H1 (cell line): ENCODE data around the gene ACTL8. TPM values are rescaled to one million over a fixed set of nuclear protein-coding genes. Genes with fewer than 3 reads are reported as not detected.

Experiments used
- CTCF ChIA-PET: fragments of 300-600 bp; sonication (Branson Sonifier 250); formaldehyde crosslinking; loops from one replicate; lab custom pipeline; 2021; ENCODE audit not compliant: partially characterized antibody; lab: Charles Lee
- POLR2A ChIA-PET: fragments of 300-600 bp; sonication (Branson Sonifier 250); formaldehyde crosslinking; loops from one replicate; lab custom pipeline; 2021; ENCODE audit warnings: inconsistent platforms; ENCODE audit not compliant: partially characterized antibody; lab: Charles Lee
- DNase-seq, 2 experiments: peaks; one replicate each; pipeline versions ENCODE4 v3.0.0 to v3.0.0-alpha.2; 2010 to 2022; ENCODE audit warnings: low spot score in 2 of 2, low read depth in 1 of 2, mixed read lengths in 1 of 2
- FAIRE-seq: peaks from 2 replicates; lab custom pipeline; 2011; peaks lifted over from hg19 to GRCh38; lab: Jason Lieb, UNC
- H2AFZ ChIP-seq: 2 replicates; pipeline ENCODE4 v1.8.1; 2012; ENCODE audit warnings: low read length, inconsistent platforms
- H2AK5ac ChIP-seq: 2 replicates; pipeline ENCODE4 v1.6.1; 2013; ENCODE audit warnings: low read depth, low read length
- H2BK120ac ChIP-seq: replicated peaks from 2 replicates; pipeline ENCODE3; 2013; ENCODE audit warnings: low read depth, low read length, inconsistent platforms
- H2BK12ac ChIP-seq: 2 replicates; pipeline ENCODE4 v1.6.1; 2013; ENCODE audit warnings: low read depth, low read length
- H2BK15ac ChIP-seq: 2 replicates; pipeline ENCODE4 v1.6.1; 2013; ENCODE audit warnings: low read length
- H2BK20ac ChIP-seq: 2 replicates; pipeline ENCODE4 v1.6.1; 2013; ENCODE audit warnings: low read length
- H2BK5ac ChIP-seq: 2 replicates; pipeline ENCODE4 v1.6.1; 2013; ENCODE audit warnings: low read depth, low read length
- H3K14ac ChIP-seq: 2 replicates; pipeline ENCODE4 v1.6.1; 2013; ENCODE audit warnings: inconsistent platforms; ENCODE audit not compliant: insufficient read length
- H3K18ac ChIP-seq: 2 replicates; pipeline ENCODE4 v1.6.1; 2013; ENCODE audit warnings: low read length; ENCODE audit errors: extremely low read depth
- H3K23ac ChIP-seq: 2 replicates; pipeline ENCODE4 v1.6.1; 2013; ENCODE audit warnings: inconsistent platforms; ENCODE audit not compliant: insufficient read length
- H3K23me2 ChIP-seq: 2 replicates; pipeline ENCODE4 v1.6.1; 2013; ENCODE audit warnings: low read depth, low read length
- H3K27ac ChIP-seq: 2 replicates; pipeline ENCODE4 v1.6.1; 2011; ENCODE audit warnings: low read depth, low read length, inconsistent platforms
- H3K27me3 ChIP-seq, 4 experiments: replicated peaks in 1 of 4; 1 replicate in 1 of 4; 2 replicates in 3 of 4; pipeline versions ENCODE4 v1.6.1 to v1.8.1; 2011 to 2013; ENCODE audit warnings: low read length in 3 of 4, mild to moderate bottlenecking in 3 of 4, inconsistent platforms in 2 of 4, mixed read lengths in 2 of 4, moderate library complexity in 1 of 4; ENCODE audit not compliant: control insufficient read depth in 3 of 4, insufficient read depth in 3 of 4; ENCODE audit errors: extremely low read depth in 1 of 4
- H3K36me3 ChIP-seq, 4 experiments: 2 replicates each; pipeline versions ENCODE4 v1.6.1 to v1.8.1; 2011 to 2013; ENCODE audit warnings: mild to moderate bottlenecking in 4 of 4, low read length in 3 of 4, moderate library complexity in 2 of 4, control low read depth in 1 of 4, inconsistent platforms in 1 of 4; ENCODE audit not compliant: insufficient read depth in 4 of 4, control insufficient read depth in 2 of 4
- H3K4ac ChIP-seq: replicated peaks from 2 replicates; pipeline ENCODE3; 2013; ENCODE audit warnings: low read length, low read depth, mixed read lengths, inconsistent platforms; ENCODE audit not compliant: insufficient read length
- H3K4me1 ChIP-seq, 4 experiments: replicated peaks in 1 of 4; 1 replicate in 1 of 4; 2 replicates in 3 of 4; pipeline versions ENCODE4 v1.6.1 to v1.8.1; 2011 to 2013; ENCODE audit warnings: low read length in 3 of 4, inconsistent platforms in 2 of 4, mixed read lengths in 1 of 4; ENCODE audit not compliant: insufficient read depth in 4 of 4, control insufficient read depth in 3 of 4
- H3K4me2 ChIP-seq, 2 experiments: 2 replicates each; pipeline versions ENCODE4 v1.6.1 to v1.8.1; 2011 to 2013; ENCODE audit warnings: low read depth in 2 of 2, low read length in 2 of 2, control low read depth in 1 of 2, inconsistent platforms in 1 of 2, mild to moderate bottlenecking in 1 of 2; ENCODE audit not compliant: insufficient read depth in 1 of 2
- H3K4me3 ChIP-seq, 4 experiments: fragments of 200-600, 300-600 bp in 1 of 4; sonication (generic), shearing (Covaris generic), sonication (Bioruptor Twin) in 1 of 4; 2 replicates each; pipeline versions ENCODE4 v1.5.1 to v1.8.1; 2011 to 2016; ENCODE audit warnings: low read length in 4 of 4, low read depth in 3 of 4, control low read depth in 2 of 4, inconsistent platforms in 2 of 4, mild to moderate bottlenecking in 2 of 4, mixed read lengths in 1 of 4, moderate library complexity in 1 of 4; ENCODE audit not compliant: insufficient read depth in 2 of 4; ENCODE audit errors: extremely low read depth in 1 of 4
- H3K56ac ChIP-seq: replicated peaks from 2 replicates; pipeline ENCODE3; 2013; ENCODE audit warnings: low read depth, mild to moderate bottlenecking, mixed read lengths, low read length, inconsistent platforms; ENCODE audit not compliant: insufficient read length
- H3K79me1 ChIP-seq: 2 replicates; pipeline ENCODE4 v1.6.1; 2013; ENCODE audit warnings: low read depth, low read length, control low read depth
- H3K79me2 ChIP-seq, 2 experiments: 2 replicates each; pipeline versions ENCODE4 v1.6.1 to v1.8.1; 2012 to 2013; ENCODE audit warnings: low read length in 2 of 2, mild to moderate bottlenecking in 2 of 2, inconsistent platforms in 1 of 2; ENCODE audit not compliant: insufficient read depth in 2 of 2, control insufficient read depth in 1 of 2
- H3K9ac ChIP-seq, 4 experiments: replicated peaks in 1 of 4; 1 replicate in 1 of 4; 2 replicates in 3 of 4; pipeline versions ENCODE4 v1.6.1 to v1.8.1; 2011 to 2013; ENCODE audit warnings: low read depth in 3 of 4, low read length in 3 of 4, control low read depth in 2 of 4, mild to moderate bottlenecking in 2 of 4, moderate library complexity in 2 of 4, inconsistent platforms in 1 of 4; ENCODE audit errors: extremely low read depth in 1 of 4
- H3K9me3 ChIP-seq, 2 experiments: 2 replicates each; pipeline versions ENCODE4 v1.6.1 to v1.8.1; 2012 to 2013; ENCODE audit warnings: mild to moderate bottlenecking in 2 of 2, moderate library complexity in 2 of 2, control low read depth in 1 of 2, inconsistent platforms in 1 of 2, low read depth in 1 of 2, low read length in 1 of 2, mixed read lengths in 1 of 2; ENCODE audit not compliant: insufficient read depth in 2 of 2
- H4K20me1 ChIP-seq, 2 experiments: replicated peaks in 1 of 2; 2 replicates each; pipeline versions ENCODE3 to v1.8.1; 2011 to 2013; ENCODE audit warnings: inconsistent platforms in 2 of 2, low read length in 2 of 2, mild to moderate bottlenecking in 1 of 2; ENCODE audit not compliant: insufficient read depth in 2 of 2, control insufficient read depth in 1 of 2
- H4K5ac ChIP-seq: 2 replicates; pipeline ENCODE4 v1.6.1; 2013; ENCODE audit warnings: low read length, low read depth, mixed read lengths, inconsistent platforms; ENCODE audit not compliant: insufficient read length
- H4K8ac ChIP-seq: 2 replicates; pipeline ENCODE4 v1.8.0; 2013; ENCODE audit warnings: mild to moderate bottlenecking, moderate library complexity, low read length, inconsistent platforms; ENCODE audit not compliant: insufficient read depth; ENCODE audit errors: extremely low read depth
- H4K91ac ChIP-seq: replicated peaks from 2 replicates; pipeline ENCODE3; 2013; ENCODE audit warnings: low read length, mixed read lengths, inconsistent platforms; ENCODE audit not compliant: insufficient read length
- BCL11A ChIP-seq, 2 experiments: IDR thresholded peaks; one replicate each; pipeline ENCODE4 v1.6.1; 2011; ENCODE audit warnings: low read depth in 2 of 2, low read length in 2 of 2, mild to moderate bottlenecking in 2 of 2
- CBX5 ChIP-seq: fragments of 300-800, 300-1000 bp; sonication (generic); IDR thresholded peaks from 2 replicates; pipeline ENCODE4 v1.7.1; 2016; ENCODE audit warnings: antibody characterized with exemption, low read length, low read depth
- CBX8 ChIP-seq: fragments of 300-800, 300-1000 bp; sonication (generic); IDR thresholded peaks from 2 replicates; pipeline ENCODE4 v1.7.1; 2016; ENCODE audit warnings: low read depth, low read length, borderline replicate concordance
- NRF1 ChIP-seq: IDR thresholded peaks from 2 replicates; pipeline ENCODE4 v1.6.1; 2011; ENCODE audit warnings: mild to moderate bottlenecking, low read depth, low read length, improper control_type of control experiment
- TAF7 ChIP-seq: optimal IDR thresholded peaks from 2 replicates; pipeline ENCODE3; 2011; ENCODE audit warnings: low read depth, mild to moderate bottlenecking, inconsistent platforms, low read length, moderate library complexity, borderline replicate concordance
- YY1 ChIP-seq: IDR thresholded peaks from 2 replicates; pipeline ENCODE4 v1.6.1; 2011; ENCODE audit warnings: low read depth, mild to moderate bottlenecking, low read length
- WGBS, 2 experiments: shearing (Covaris generic) in 1 of 2; methylation state at CpG; one replicate each; pipeline versions ENCODE4 v1.1.6 to v1.1.7; 2013 to 2015; ENCODE audit warnings: low lambda C conversion rate in 2 of 2, mixed read lengths in 2 of 2, inconsistent platforms in 1 of 2, low coverage in 1 of 2, missing lambda C conversion rate in 1 of 2; ENCODE audit not compliant: insufficient replicate concordance in 2 of 2, insufficient coverage in 1 of 2, insufficient read length in 1 of 2; ENCODE audit errors: extremely low coverage in 1 of 2, missing lambda C conversion rate in 1 of 2; 5-methylcytosine and 5-hydroxymethylcytosine counted together
- polyA plus RNA-seq, 7 experiments: library from polyadenylated mRNA; depleted of rRNA in 3 of 7; stranded (reverse) in 5 of 7; unstranded in 2 of 7; fragments of >200 nt in 5 of 7; fragments of 200-250 nt in 2 of 7; gene quantifications; 1 replicate in 5 of 7; 2 replicates in 1 of 7; 4 replicates in 1 of 7; pipeline versions ENCODE4 v1.2.1 to v1.2.3, GENCODE V29; 2011 to 2013; ENCODE audit warnings: missing spikeins in 2 of 7, mixed read lengths in 2 of 7
- total RNA-seq: library from RNA; stranded (reverse); fragmentation: NEBNext Ultra II Directional; extraction: Animal tissue kit (Norgen Biotek cat#: 25700); gene quantifications from 2 replicates; pipeline ENCODE4 v1.2.1, GENCODE V29; 2021
- TF ChIP-seq, protein P1 (sequence below): IDR thresholded peaks from 2 replicates; pipeline ENCODE4 v1.6.1; 2012; ENCODE audit warnings: inconsistent platforms
- TF ChIP-seq, protein P2 (sequence below): IDR thresholded peaks from 2 replicates; pipeline ENCODE4 v1.6.1; 2012; ENCODE audit warnings: low read length, inconsistent platforms
- TF ChIP-seq, protein P3 (sequence below), 3 experiments: IDR thresholded peaks; 1 replicate in 2 of 3; 2 replicates in 1 of 3; pipeline versions ENCODE4 v1.5.1 to v1.6.1; 2011; ENCODE audit warnings: low read length in 3 of 3, mild to moderate bottlenecking in 3 of 3, inconsistent platforms in 2 of 3, low read depth in 1 of 3, moderate library complexity in 1 of 3; ENCODE audit not compliant: insufficient read depth in 1 of 3; ENCODE audit errors: control extremely low read depth in 1 of 3

Gene ACTL8
- total and polyA plus RNA-seq, 2 of the 8 experiments (the other 6 are each of a cell fraction or from before 2014, with no cell fraction given): 0.33 to 0.47 TPM

DNA sequence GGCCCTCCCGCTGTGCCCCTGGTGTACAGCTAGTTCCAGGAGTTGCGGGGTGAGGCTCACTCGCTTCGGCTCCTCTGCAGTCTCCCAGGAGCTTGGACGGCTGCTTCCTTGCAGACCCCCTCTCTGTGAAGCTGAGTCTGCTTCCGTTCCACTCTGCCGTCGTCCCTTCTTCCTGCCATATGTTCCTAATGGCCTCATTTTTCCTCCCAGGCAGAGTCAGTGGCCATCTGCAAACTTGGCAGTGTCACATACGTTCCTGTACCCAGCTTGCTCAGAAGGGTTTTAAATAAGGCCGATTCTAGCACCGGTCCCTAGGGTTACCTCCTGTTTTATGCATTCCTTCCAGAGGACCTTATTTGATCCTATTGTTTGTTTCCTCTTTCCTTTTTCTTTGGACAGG, 21.3 kb downstream of the ACTL8 start:
- no peak overlapping the region for H3K56ac ChIP-seq
- no peak overlapping the region for H2AK5ac ChIP-seq
- H3K23ac ChIP-seq: no peak overlapping the region
- H3K18ac ChIP-seq: no peak overlapping the region
- H3K9ac ChIP-seq: no peak overlapping the region
- ChIA-PET CTCF (interaction anchor here (0.6 to 5.5 kb wide), 8 partner anchors 12 to 115 kb away, joined by 3 to 27 read pairs (median 4); no protein-coding TSS in a partner anchor), POLR2A (interaction anchor here (0.8 kb wide), 1 partner anchor 16 kb away, joined by 3 read pairs; no protein-coding TSS in a partner anchor)
- H3K14ac ChIP-seq: no peak overlapping the region
- H2BK15ac ChIP-seq: no peak overlapping the region
- no peak overlapping the region for H2BK120ac ChIP-seq
- no peak overlapping the region for H2BK12ac ChIP-seq
- H4K91ac ChIP-seq: no peak overlapping the region
- H3K27me3 ChIP-seq: no peaks in the 10 kb centered on the region
- no peaks in the 10 kb centered on the region for H3K9me3 ChIP-seq
- no peak overlapping the region for H4K8ac ChIP-seq
- no peaks in the 10 kb centered on the region for H4K20me1 ChIP-seq
- no peak overlapping the region for H2AFZ ChIP-seq
- no peaks in the 10 kb centered on the region for H3K36me3 ChIP-seq
- no peak overlapping the region for H3K4ac ChIP-seq
- no peaks in the 10 kb centered on the region for H3K23me2 ChIP-seq
- WGBS, 2 experiments: 90% methylated on average over 11 of the region's 11 CpGs; no CpG with 5 or more reads in 1 of the 2 experiments
- no peaks in the 10 kb centered on the region for H3K79me1 ChIP-seq
- no peak overlapping the region for H2BK20ac ChIP-seq
- DNase-seq: no peak
- H2BK5ac ChIP-seq: no peak overlapping the region
- FAIRE-seq: no peak
- no peak overlapping the region for H3K27ac ChIP-seq
- no peak overlapping the region for H3K4me3 ChIP-seq
- H3K4me1 ChIP-seq: no peaks in the 10 kb centered on the region; a peak in 2 of 7 replicates
- no peak overlapping the region for H3K4me2 ChIP-seq
- H3K79me2 ChIP-seq: no peaks in the 10 kb centered on the region
- H4K5ac ChIP-seq: no peak overlapping the region
- TF ChIP-seq, protein P1, sequence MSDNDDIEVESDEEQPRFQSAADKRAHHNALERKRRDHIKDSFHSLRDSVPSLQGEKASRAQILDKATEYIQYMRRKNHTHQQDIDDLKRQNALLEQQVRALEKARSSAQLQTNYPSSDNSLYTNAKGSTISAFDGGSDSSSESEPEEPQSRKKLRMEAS: no peak
- TF ChIP-seq, protein P2, sequence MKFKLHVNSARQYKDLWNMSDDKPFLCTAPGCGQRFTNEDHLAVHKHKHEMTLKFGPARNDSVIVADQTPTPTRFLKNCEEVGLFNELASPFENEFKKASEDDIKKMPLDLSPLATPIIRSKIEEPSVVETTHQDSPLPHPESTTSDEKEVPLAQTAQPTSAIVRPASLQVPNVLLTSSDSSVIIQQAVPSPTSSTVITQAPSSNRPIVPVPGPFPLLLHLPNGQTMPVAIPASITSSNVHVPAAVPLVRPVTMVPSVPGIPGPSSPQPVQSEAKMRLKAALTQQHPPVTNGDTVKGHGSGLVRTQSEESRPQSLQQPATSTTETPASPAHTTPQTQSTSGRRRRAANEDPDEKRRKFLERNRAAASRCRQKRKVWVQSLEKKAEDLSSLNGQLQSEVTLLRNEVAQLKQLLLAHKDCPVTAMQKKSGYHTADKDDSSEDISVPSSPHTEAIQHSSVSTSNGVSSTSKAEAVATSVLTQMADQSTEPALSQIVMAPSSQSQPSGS: no peak
- TF ChIP-seq CBX5 (no peak), CBX8 (no peak), NRF1 (no peak), TAF7 (no peak), YY1 (no peak), BCL11A (IDR thresholded peaks at IDR 0.05; ENCODE audit: low read depth in 2 of 2, low read length in 2 of 2) (no peak)
- TF ChIP-seq, protein P3, sequence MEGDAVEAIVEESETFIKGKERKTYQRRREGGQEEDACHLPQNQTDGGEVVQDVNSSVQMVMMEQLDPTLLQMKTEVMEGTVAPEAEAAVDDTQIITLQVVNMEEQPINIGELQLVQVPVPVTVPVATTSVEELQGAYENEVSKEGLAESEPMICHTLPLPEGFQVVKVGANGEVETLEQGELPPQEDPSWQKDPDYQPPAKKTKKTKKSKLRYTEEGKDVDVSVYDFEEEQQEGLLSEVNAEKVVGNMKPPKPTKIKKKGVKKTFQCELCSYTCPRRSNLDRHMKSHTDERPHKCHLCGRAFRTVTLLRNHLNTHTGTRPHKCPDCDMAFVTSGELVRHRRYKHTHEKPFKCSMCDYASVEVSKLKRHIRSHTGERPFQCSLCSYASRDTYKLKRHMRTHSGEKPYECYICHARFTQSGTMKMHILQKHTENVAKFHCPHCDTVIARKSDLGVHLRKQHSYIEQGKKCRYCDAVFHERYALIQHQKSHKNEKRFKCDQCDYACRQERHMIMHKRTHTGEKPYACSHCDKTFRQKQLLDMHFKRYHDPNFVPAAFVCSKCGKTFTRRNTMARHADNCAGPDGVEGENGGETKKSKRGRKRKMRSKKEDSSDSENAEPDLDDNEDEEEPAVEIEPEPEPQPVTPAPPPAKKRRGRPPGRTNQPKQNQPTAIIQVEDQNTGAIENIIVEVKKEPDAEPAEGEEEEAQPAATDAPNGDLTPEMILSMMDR (IDR thresholded peaks at IDR 0.05; ENCODE audit: control extremely low read depth in 1 of 3, insufficient read depth in 1 of 3, low read depth in 1 of 3, low read length in 3 of 3): no peak
